ENCODE results near the gene HELZ2.

GRCh38 chr20:63544958-63545516 is 29.0 kb downstream of the HELZ2 start:
- TF ChIP-seq CTCF (conservative IDR thresholded peaks at IDR 0.05; ENCODE audit: low read length): no peak
- no peak for TF ChIP-seq EZH2phosphoT487 (IDR thresholded peaks at IDR 0.05; ENCODE audit: borderline replicate concordance, low read depth, low read length)
